ENCODE measurements around the gene PDZD2. TPM values are rescaled to one million over a fixed set of nuclear protein-coding genes. Genes with fewer than 3 reads are reported as not detected.

The PDZD2 gene
- total and polyA plus RNA-seq, 2 donors (not counting 3 experiments of a cell fraction or from before 2014, with no cell fraction given): 0.66 to 6.9 TPM

DNA sequence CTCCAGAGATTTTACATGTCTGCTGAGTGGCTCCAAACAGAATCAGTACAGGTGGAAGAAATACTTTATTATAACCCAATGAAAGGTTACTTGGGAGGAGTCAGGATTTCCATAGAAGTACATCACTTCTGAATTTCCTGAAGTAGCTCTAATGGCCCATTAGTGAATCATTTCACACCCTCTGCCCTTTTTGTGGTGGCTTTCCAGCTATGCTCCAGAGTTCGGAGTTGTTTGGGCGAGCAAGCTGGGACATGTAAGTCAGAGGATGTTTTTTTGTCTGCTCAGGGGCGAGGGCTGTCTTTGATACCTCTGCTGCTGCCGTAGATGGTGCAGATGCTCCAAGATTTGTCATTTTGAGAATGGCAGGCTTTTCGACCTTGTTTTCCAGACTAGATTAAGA, 309.1 kb downstream of the PDZD2 start:
- TF ChIP-seq EZH2 (IDR thresholded peaks at IDR 0.05; ENCODE audit: borderline replicate concordance, low read depth, low read length, severe bottlenecking) (no peak), MYC (IDR thresholded peaks at IDR 0.05; ENCODE audit: low read depth, low read length) (no peak), JUN (IDR thresholded peaks at IDR 0.05; ENCODE audit: borderline replicate concordance, insufficient read depth, insufficient read length, low read depth) (no peak), POLR2A (IDR thresholded peaks at IDR 0.05; ENCODE audit: low read depth, low read length) (no peak), GATA2 (IDR thresholded peaks at IDR 0.05; ENCODE audit: insufficient read depth, insufficient read length, low read depth, low read length) (no peak), FOS (IDR thresholded peaks at IDR 0.05; ENCODE audit: borderline replicate concordance, insufficient read depth, low read length) (no peak), POLR2AphosphoS5 (IDR thresholded peaks at IDR 0.05; ENCODE audit: insufficient read depth, low read depth, low read length) (no peak)
- TF ChIP-seq, protein P1, sequence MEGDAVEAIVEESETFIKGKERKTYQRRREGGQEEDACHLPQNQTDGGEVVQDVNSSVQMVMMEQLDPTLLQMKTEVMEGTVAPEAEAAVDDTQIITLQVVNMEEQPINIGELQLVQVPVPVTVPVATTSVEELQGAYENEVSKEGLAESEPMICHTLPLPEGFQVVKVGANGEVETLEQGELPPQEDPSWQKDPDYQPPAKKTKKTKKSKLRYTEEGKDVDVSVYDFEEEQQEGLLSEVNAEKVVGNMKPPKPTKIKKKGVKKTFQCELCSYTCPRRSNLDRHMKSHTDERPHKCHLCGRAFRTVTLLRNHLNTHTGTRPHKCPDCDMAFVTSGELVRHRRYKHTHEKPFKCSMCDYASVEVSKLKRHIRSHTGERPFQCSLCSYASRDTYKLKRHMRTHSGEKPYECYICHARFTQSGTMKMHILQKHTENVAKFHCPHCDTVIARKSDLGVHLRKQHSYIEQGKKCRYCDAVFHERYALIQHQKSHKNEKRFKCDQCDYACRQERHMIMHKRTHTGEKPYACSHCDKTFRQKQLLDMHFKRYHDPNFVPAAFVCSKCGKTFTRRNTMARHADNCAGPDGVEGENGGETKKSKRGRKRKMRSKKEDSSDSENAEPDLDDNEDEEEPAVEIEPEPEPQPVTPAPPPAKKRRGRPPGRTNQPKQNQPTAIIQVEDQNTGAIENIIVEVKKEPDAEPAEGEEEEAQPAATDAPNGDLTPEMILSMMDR (IDR thresholded peaks at IDR 0.05; ENCODE audit: extremely low read depth in 1 of 2, insufficient read depth in 1 of 2, low read depth in 1 of 2, low read length in 2 of 2): no peak
- TF ChIP-seq, protein P2, sequence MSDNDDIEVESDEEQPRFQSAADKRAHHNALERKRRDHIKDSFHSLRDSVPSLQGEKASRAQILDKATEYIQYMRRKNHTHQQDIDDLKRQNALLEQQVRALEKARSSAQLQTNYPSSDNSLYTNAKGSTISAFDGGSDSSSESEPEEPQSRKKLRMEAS (IDR thresholded peaks at IDR 0.05; ENCODE audit: insufficient read depth, insufficient read length): no peak
- H3K9me3 ChIP-seq (replicated peaks; ENCODE audit: control insufficient read depth, insufficient read depth, low read length): no peaks in the 10 kb centered on the region
- H3K9ac ChIP-seq (replicated peaks; ENCODE audit: extremely low read depth, insufficient read depth, low read length): no peak overlapping the region
- FAIRE-seq: no peak
- no peaks in the 10 kb centered on the region for H3K9me1 ChIP-seq (replicated peaks; ENCODE audit: control insufficient read depth, extremely low read depth, insufficient read depth, low read length)
- ChIA-PET CTCF (no interaction called here), POLR2A (no interaction called here)
- DNase-seq (ENCODE audit: low read depth, low spot score): no peak
- no peaks in the 10 kb centered on the region for H3K4me1 ChIP-seq (ENCODE audit: control insufficient read depth, extremely low read depth, insufficient read depth, low read length)
- no peaks in the 10 kb centered on the region for H3K27me3 ChIP-seq (ENCODE audit: control insufficient read depth in 2 of 2, insufficient read depth in 2 of 2, low read length in 2 of 2)
- no peak overlapping the region for H3K4me2 ChIP-seq (ENCODE audit: insufficient read depth, low read length)
- no peaks in the 10 kb centered on the region for H3K79me2 ChIP-seq (ENCODE audit: control insufficient read depth, insufficient read depth, low read length)
- no peak overlapping the region for H2AFZ ChIP-seq (ENCODE audit: low read depth, low read length)
- dilution Hi-C loops (cut with MboI; ENCODE audit: extremely low pct_ligation_motif_present, low sequenced_read_pairs): no loop called here
- no peaks in the 10 kb centered on the region for H3K36me3 ChIP-seq (ENCODE audit: control insufficient read depth in 2 of 2, extremely low read depth in 1 of 2, insufficient read depth in 2 of 2, low read length in 2 of 2)
- H3K27ac ChIP-seq (ENCODE audit: insufficient read depth, low read depth, low read length): no peak overlapping the region
- no peak overlapping the region for H3K4me3 ChIP-seq (replicated peaks in 1 of 3; ENCODE audit: insufficient read depth in 1 of 3, low read depth in 1 of 3, low read length in 3 of 3)
- intact Hi-C loops (cut with micrococcal nuclease): no loop called here
- no TSS peak for BruUV-seq (replicated peaks)
- H4K20me1 ChIP-seq (replicated peaks; ENCODE audit: control insufficient read depth, extremely low read depth, insufficient read depth, low read length): no peaks in the 10 kb centered on the region

Data from endothelial cell of umbilical vein (primary cell).